GM18508 (cell line): Measurements from ENCODE around the gene MAP7.

Experiments
- ATAC-seq: cut with Tn5 transposase; IDR thresholded peaks from one replicate; pipeline ENCODE4 v1.9.1; 2021; ENCODE audit warnings: moderate number of reproducible peaks; ENCODE audit not compliant: insufficient read depth, unreplicated experiment

MAP7 gene

GRCh38 chr6:136534268-136534667 is 16.0 kb downstream of the MAP7 start:
- no peak for ATAC-seq

GRCh38 chr6:136533487-136533886 is 16.7 kb downstream of the MAP7 start:
- no peak for ATAC-seq

GRCh38 chr6:136532030-136532429 is 18.2 kb downstream of the MAP7 start:
- ATAC-seq = no peak

GRCh38 chr6:136529710-136530109 is 20.5 kb downstream of the MAP7 start:
- no peak for ATAC-seq

GRCh38 chr6:136528477-136528876 is 21.7 kb downstream of the MAP7 start:
- no peak for ATAC-seq

GRCh38 chr6:136527831-136528230 is 22.4 kb downstream of the MAP7 start:
- ATAC-seq = no peak

GRCh38 chr6:136526937-136527336 is 23.3 kb downstream of the MAP7 start:
- no peak for ATAC-seq

GRCh38 chr6:136526196-136526930 is 23.9 kb downstream of the MAP7 start:
- no peak for ATAC-seq

GRCh38 chr6:136525586-136526195 is 24.5 kb downstream of the MAP7 start:
- no peak for ATAC-seq

GRCh38 chr6:136524936-136525413 is 25.2 kb downstream of the MAP7 start:
- no peak for ATAC-seq

GRCh38 chr6:136524339-136524935 is 25.8 kb downstream of the MAP7 start:
- ATAC-seq = no peak

GRCh38 chr6:136523196-136523595 is 27.0 kb downstream of the MAP7 start:
- no peak for ATAC-seq

- ATAC-seq = no peak
These were observed 27.6 kb downstream of the MAP7 start for GRCh38 chr6:136522636-136523035.

GRCh38 chr6:136521911-136522310 is 28.3 kb downstream of the MAP7 start:
- no peak for ATAC-seq

- no peak for ATAC-seq
These were observed 28.8 kb downstream of the MAP7 start for GRCh38 chr6:136521427-136521826.

GRCh38 chr6:136520517-136520916 is 29.7 kb downstream of the MAP7 start:
- ATAC-seq = no peak

GRCh38 chr6:136517582-136517981 is 32.6 kb downstream of the MAP7 start:
- ATAC-seq = no peak

GRCh38 chr6:136517002-136517401 is 33.2 kb downstream of the MAP7 start:
- no peak for ATAC-seq

- no peak for ATAC-seq
These were observed 35.6 kb downstream of the MAP7 start for GRCh38 chr6:136514591-136514990.

GRCh38 chr6:136511926-136512325 is 38.3 kb downstream of the MAP7 start:
- no peak for ATAC-seq

- ATAC-seq = no peak
These were observed 38.8 kb downstream of the MAP7 start for GRCh38 chr6:136511397-136511796.

GRCh38 chr6:136510782-136511181 is 39.4 kb downstream of the MAP7 start:
- ATAC-seq = no peak
